ENCODE data around the gene NPVF.

NPVF gene

DNA sequence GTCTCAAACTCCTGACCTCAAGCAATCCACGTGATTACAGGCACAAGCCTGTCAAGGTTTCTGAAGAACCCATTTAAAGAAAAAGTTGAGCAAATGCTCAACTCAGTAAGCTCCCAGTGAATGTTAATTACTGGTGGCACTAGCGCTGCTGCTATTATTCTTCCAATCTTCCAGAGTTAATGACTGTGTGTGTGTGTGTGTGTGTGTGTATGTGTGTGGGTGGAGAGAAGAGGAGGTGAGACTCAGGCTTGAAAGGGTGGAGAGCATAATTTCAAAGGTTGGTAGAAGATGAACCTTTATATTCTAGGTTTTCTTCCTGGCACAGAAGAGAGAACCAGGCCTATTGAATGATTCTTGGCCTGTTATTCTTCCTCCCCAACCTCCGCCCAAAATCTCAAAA is 11.6 kb upstream of the NPVF start:
- no peak for DNase-seq (ENCODE audit: low read depth)
- TF ChIP-seq, protein P1, sequence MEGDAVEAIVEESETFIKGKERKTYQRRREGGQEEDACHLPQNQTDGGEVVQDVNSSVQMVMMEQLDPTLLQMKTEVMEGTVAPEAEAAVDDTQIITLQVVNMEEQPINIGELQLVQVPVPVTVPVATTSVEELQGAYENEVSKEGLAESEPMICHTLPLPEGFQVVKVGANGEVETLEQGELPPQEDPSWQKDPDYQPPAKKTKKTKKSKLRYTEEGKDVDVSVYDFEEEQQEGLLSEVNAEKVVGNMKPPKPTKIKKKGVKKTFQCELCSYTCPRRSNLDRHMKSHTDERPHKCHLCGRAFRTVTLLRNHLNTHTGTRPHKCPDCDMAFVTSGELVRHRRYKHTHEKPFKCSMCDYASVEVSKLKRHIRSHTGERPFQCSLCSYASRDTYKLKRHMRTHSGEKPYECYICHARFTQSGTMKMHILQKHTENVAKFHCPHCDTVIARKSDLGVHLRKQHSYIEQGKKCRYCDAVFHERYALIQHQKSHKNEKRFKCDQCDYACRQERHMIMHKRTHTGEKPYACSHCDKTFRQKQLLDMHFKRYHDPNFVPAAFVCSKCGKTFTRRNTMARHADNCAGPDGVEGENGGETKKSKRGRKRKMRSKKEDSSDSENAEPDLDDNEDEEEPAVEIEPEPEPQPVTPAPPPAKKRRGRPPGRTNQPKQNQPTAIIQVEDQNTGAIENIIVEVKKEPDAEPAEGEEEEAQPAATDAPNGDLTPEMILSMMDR (conservative IDR thresholded peaks at IDR 0.05; ENCODE audit: control insufficient read depth, insufficient read depth, low read depth, low read length): no peak
- no peak overlapping the region for H3K4me3 ChIP-seq (ENCODE audit: control insufficient read depth, low read depth, low read length)

DNA sequence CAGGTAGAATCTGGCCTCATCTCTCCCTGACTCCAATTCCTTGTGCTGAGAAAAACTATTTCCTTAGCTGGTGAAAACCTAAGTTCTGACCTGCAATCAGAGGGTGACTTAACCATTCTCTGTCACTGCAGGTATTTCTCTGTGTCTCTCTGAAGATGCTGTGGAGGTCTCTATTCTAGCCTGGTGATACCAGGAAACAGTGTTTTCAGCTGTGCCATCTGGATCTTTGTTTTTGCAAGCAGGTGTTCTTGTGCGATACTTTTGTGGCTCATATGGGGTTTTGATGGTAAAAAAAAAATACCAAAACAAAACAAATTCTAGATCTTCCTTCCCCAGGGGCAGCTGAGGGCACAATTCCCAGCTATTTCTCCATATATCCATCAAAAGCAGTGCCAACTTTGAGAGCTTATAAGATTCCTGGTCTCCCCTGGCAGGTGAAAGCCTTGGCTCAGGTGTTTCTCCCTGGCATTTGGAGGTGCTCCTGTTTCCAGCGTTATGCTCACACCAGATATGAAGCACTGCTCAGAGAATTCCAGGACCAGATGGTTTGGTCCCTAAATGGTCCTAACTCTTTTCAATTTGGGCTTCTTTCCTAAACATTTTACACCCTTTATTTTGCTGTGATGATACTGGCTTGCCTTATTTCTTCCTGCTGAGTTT is 9.9 kb upstream of the NPVF start:
- no peak for DNase-seq (ENCODE audit: low read depth)
- no peak overlapping the region for H3K4me3 ChIP-seq (ENCODE audit: control insufficient read depth, low read depth, low read length)

GRCh38 chr7:25235471-25235870 is 7.2 kb upstream of the NPVF start:
- TF ChIP-seq, protein P1 (conservative IDR thresholded peaks at IDR 0.05; ENCODE audit: control insufficient read depth, insufficient read depth, low read depth, low read length): no peak
- H3K4me3 ChIP-seq (ENCODE audit: control insufficient read depth, low read depth, low read length): no peak overlapping the region
- no peak for DNase-seq (ENCODE audit: low read depth)

More for the DNA sequence above, 9.9 kb upstream of the NPVF start:
- TF ChIP-seq, protein P1 (conservative IDR thresholded peaks at IDR 0.05; ENCODE audit: control insufficient read depth, insufficient read depth, low read depth, low read length): no peak

GRCh38 chr7:25234336-25234735 is 6.0 kb upstream of the NPVF start:
- no peak for DNase-seq (ENCODE audit: low read depth)
- no peak overlapping the region for H3K4me3 ChIP-seq (ENCODE audit: control insufficient read depth, low read depth, low read length)
- TF ChIP-seq, protein P1 (conservative IDR thresholded peaks at IDR 0.05; ENCODE audit: control insufficient read depth, insufficient read depth, low read depth, low read length): no peak

DNA sequence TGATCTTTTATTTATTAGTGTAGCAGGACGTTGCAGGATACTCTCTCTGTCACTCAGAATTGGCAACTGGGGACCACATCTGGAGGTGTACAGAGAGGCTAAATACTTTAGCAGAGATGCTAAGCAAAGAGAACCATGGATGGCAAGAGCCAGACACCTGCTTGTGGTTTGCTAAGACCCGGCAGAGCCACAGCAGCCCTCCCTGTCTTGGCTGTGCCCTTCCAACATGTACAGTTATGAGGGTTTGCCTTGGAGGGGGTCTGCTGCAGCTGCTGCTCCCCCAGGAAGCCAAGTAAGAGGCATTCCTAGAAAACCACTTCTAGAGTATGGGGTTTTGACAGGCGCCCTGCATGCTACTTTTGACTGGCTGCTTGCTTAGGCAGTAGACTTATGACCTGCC is 5.1 kb downstream of the NPVF start:
- no peak overlapping the region for H3K4me3 ChIP-seq (ENCODE audit: control insufficient read depth, low read depth, low read length)
- DNase-seq (ENCODE audit: low read depth): no peak
- TF ChIP-seq, protein P1 (conservative IDR thresholded peaks at IDR 0.05; ENCODE audit: control insufficient read depth, insufficient read depth, low read depth, low read length): no peak

DNA sequence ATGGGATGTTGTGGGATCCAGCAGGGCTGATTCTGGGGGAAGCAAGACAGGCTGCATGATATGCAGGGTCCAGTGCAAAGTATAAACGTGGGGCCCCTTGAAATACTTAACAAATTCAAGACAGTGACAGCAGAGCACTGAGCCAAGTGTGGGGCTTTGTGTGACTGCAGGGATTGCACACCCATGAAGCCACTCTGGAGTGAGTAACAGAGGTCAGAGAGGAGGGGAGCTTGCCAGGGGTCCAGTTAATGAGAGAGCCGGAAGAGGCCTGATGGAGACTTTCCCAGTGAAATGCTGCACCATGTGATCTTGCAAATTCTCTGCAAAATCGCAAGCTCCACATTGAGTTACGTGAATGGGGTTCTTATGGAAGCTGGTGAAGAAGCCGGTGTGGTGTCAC is 5.6 kb downstream of the NPVF start:
- TF ChIP-seq, protein P1 (conservative IDR thresholded peaks at IDR 0.05; ENCODE audit: control insufficient read depth, insufficient read depth, low read depth, low read length): no peak
- H3K4me3 ChIP-seq (ENCODE audit: control insufficient read depth, low read depth, low read length): no peak overlapping the region
- DNase-seq (ENCODE audit: low read depth): no peak

DNA sequence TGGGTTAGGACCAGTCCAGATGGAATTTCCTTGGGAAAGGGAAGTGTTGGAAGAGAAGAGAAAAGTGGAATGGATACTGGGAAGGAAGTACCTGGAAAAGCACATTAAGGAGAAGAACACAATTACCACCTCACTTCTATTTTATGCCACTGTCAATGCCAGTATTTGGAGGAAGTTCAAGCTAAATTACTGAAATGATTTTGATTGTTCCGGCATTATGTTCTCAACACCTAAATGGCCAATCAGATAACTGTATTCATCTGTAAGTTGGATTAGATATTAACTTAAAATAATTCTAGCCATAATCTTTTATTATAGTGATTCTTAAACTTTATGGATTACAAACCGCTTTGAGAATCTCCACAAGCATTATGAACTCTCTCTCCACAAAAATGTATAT is 7.3 kb downstream of the NPVF start:
- H3K4me3 ChIP-seq (ENCODE audit: control insufficient read depth, low read depth, low read length): no peak overlapping the region
- no peak for DNase-seq (ENCODE audit: low read depth)
- TF ChIP-seq, protein P1 (conservative IDR thresholded peaks at IDR 0.05; ENCODE audit: control insufficient read depth, insufficient read depth, low read depth, low read length): no peak
